ENCODE data around the gene RGMA. TPM values are rescaled to one million over a fixed set of nuclear protein-coding genes. Genes with fewer than 3 reads are reported as not detected.

The RGMA gene
- total and polyA plus RNA-seq, 10 of the 15 experiments (the other 5 are each of a cell fraction or from before 2014, with no cell fraction given), result not detected

DNA sequence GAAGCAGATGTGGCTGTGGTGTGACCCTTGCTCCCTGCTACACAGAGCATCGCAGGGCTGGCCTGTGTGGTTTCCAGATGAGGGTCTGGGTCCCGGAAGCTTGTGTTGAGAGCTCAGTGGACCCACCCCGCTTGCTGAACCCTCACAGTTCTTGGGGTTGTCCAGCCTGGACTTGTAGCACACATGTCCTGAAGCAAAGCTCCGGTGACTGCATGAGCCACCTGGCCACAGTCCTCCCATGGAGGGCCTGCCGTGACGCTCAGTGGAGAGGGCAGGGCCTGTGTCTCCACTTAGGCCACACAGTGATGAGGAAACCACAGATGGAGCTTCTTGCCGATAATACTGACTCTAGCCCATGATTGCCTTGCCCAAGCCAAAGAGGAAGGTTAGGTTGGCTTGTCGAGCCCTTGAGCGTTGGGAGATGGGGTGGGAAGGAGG is 62.6 kb downstream of the RGMA start:
- Histone ChIP-seq H3K9me3 (replicated peaks; ENCODE audit: control insufficient read depth, insufficient read depth, low read length) (no peaks in the 10 kb centered on the region), H3K79me2 (ENCODE audit: control insufficient read depth, insufficient read depth, low read length) (no peaks in the 10 kb centered on the region), H3K27me3 (replicated peaks in 1 of 2; ENCODE audit: control insufficient read depth in 2 of 2, insufficient read depth in 2 of 2, low read length in 1 of 2) (no peaks in the 10 kb centered on the region), H3K36me3 (ENCODE audit: control insufficient read depth in 2 of 2, insufficient read depth in 2 of 2, low read length in 1 of 2) (peaks cover 24 to 25% of the 10 kb centered on the region in 2 experiments), H3K4me2 (ENCODE audit: control insufficient read depth, insufficient read depth) (no peak overlapping the region), H2AFZ (ENCODE audit: control insufficient read depth, low read depth, low read length) (no peak overlapping the region), H3K9ac (ENCODE audit: control insufficient read depth, insufficient read depth, low read length) (no peak overlapping the region), H3K4me1 (ENCODE audit: control insufficient read depth, insufficient read depth, low read length) (peaks cover 5% of the 10 kb centered on the region; the same call in 1 of the 2 replicates), H3K4me3 (no peak overlapping the region), H4K20me1 (ENCODE audit: control insufficient read depth, insufficient read depth) (peaks cover 4% of the 10 kb centered on the region), H3K27ac (ENCODE audit: control insufficient read depth, insufficient read depth) (no peak overlapping the region)
- SMC1A ChIA-PET (ENCODE audit: uncharacterized antibody, unreplicated experiment), result interaction anchor here (1.0 kb wide), 1 partner anchor 12 kb away, joined by 3 read pairs; no protein-coding TSS in a partner anchor
- in situ Hi-C loops (cut with MboI) (loop anchor here (5.0 to 25.0 kb wide), 2 partner anchors 224 to 1286 kb away; no protein-coding TSS in a partner anchor), intact Hi-C loops (cut with micrococcal nuclease; ENCODE audit: unreplicated experiment) (no loop called here)
- POLR2A ChIA-PET, result interaction anchor here (0.6 to 1.0 kb wide), 2 partner anchors 9 to 222 kb away, joined by 3 to 5 read pairs; no protein-coding TSS in a partner anchor
- RAD21 ChIA-PET (ENCODE audit: unreplicated experiment), result interaction anchor here (1.6 kb wide), 1 partner anchor 230 kb away, joined by 5 read pairs; no protein-coding TSS in a partner anchor
- peak; percentile 78 for TF ChIP-seq POLR2A (IDR thresholded peaks at IDR 0.05; ENCODE audit: low read depth, low read length)
- TF ChIP-seq HDAC6 (IDR thresholded peaks at IDR 0.05; ENCODE audit: unreplicated experiment), result no peak
- no peak for TF ChIP-seq RELA (IDR thresholded peaks at IDR 0.05; ENCODE audit: borderline replicate concordance, partially characterized antibody)
- 0 out of 2 replicates have a peak, but pooled peaks have one; percentile 37 for TF ChIP-seq POLR2AphosphoS5 (IDR thresholded peaks at IDR 0.05; ENCODE audit: low read length)
- no peak for TF ChIP-seq NBN (IDR thresholded peaks at IDR 0.05)
- CTCF ChIA-PET, result interaction anchor here (1.1 to 1.4 kb wide), 2 partner anchors 62 to 1094 kb away, joined by 3 read pairs; no protein-coding TSS in a partner anchor
- ATAC-seq (no peak), DNase-seq (ENCODE audit: low read depth, low spot score) (no peak), FAIRE-seq (no peak)
- 95% methylated on average over 9 of the region's 9 CpGs for WGBS (ENCODE audit: insufficient coverage, insufficient replicate concordance, low lambda C conversion rate, missing lambda C conversion rate)
- no TSS peak for BruUV-seq (replicated peaks)

DNA sequence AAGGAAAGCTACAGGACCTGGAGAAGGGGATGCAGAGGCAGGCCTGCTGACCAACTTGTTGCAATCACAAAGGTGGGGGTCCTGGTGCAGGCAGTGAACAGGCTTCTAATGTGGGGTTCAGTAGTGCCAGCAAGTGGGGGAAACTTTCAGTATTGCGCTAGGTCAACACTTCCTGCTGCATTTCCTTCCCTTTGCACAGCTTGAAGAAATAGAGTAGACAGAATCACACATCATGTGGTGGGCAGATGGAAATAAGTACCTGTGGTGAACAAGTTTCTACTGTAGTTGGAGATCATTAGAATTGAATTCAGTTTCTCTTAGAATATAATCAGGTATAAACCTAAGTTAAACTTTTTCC is 63.4 kb downstream of the RGMA start:
- TF ChIP-seq, protein P1, sequence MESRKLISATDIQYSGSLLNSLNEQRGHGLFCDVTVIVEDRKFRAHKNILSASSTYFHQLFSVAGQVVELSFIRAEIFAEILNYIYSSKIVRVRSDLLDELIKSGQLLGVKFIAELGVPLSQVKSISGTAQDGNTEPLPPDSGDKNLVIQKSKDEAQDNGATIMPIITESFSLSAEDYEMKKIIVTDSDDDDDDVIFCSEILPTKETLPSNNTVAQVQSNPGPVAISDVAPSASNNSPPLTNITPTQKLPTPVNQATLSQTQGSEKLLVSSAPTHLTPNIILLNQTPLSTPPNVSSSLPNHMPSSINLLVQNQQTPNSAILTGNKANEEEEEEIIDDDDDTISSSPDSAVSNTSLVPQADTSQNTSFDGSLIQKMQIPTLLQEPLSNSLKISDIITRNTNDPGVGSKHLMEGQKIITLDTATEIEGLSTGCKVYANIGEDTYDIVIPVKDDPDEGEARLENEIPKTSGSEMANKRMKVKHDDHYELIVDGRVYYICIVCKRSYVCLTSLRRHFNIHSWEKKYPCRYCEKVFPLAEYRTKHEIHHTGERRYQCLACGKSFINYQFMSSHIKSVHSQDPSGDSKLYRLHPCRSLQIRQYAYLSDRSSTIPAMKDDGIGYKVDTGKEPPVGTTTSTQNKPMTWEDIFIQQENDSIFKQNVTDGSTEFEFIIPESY (IDR thresholded peaks at IDR 0.05), result no peak
- TF ChIP-seq CHD4 (IDR thresholded peaks at IDR 0.05), result no peak
- no peaks in the 10 kb centered on the region for H3K79me2 ChIP-seq (ENCODE audit: control insufficient read depth, insufficient read depth, low read length)
- TSS peak; percentile 50 for BruUV-seq (replicated peaks)
- ATAC-seq, result no peak
- peaks cover 4% of the 10 kb centered on the region for H4K20me1 ChIP-seq (ENCODE audit: control insufficient read depth, insufficient read depth)
- ChIA-PET CTCF (interaction anchor here (1.1 kb wide), 1 partner anchor 61 kb away, joined by 3 read pairs; no protein-coding TSS in a partner anchor), SMC1A (ENCODE audit: uncharacterized antibody, unreplicated experiment) (interaction anchor here (1.0 kb wide), 1 partner anchor 11 kb away, joined by 3 read pairs; no protein-coding TSS in a partner anchor), POLR2A (interaction anchor here (1.0 kb wide), 1 partner anchor 221 kb away, joined by 5 read pairs; no protein-coding TSS in a partner anchor), RAD21 (ENCODE audit: unreplicated experiment) (interaction anchor here (1.6 kb wide), 1 partner anchor 229 kb away, joined by 5 read pairs; no protein-coding TSS in a partner anchor)
- H2AFZ ChIP-seq (ENCODE audit: control insufficient read depth, low read depth, low read length), result no peak overlapping the region
- no peak overlapping the region for H3K4me2 ChIP-seq (ENCODE audit: control insufficient read depth, insufficient read depth)
- no peak for DNase-seq (ENCODE audit: low read depth, low spot score)
- no peaks in the 10 kb centered on the region for H3K27me3 ChIP-seq (replicated peaks in 1 of 2; ENCODE audit: control insufficient read depth in 2 of 2, insufficient read depth in 2 of 2, low read length in 1 of 2)
- H3K27ac ChIP-seq (ENCODE audit: control insufficient read depth, insufficient read depth), result no peak overlapping the region
- FAIRE-seq, result peak; percentile 54
- H3K9ac ChIP-seq (ENCODE audit: control insufficient read depth, insufficient read depth, low read length), result no peak overlapping the region
- 7% methylated on average over 1 of the region's 1 CpG for WGBS (ENCODE audit: insufficient coverage, insufficient replicate concordance, low lambda C conversion rate, missing lambda C conversion rate)
- H3K4me3 ChIP-seq, result no peak overlapping the region
- H3K4me1 ChIP-seq (ENCODE audit: control insufficient read depth, insufficient read depth, low read length), result peaks cover 11% of the 10 kb centered on the region
- in situ Hi-C loops (cut with MboI) (loop anchor here (5.0 to 25.0 kb wide), 2 partner anchors 223 to 1287 kb away; no protein-coding TSS in a partner anchor), intact Hi-C loops (cut with micrococcal nuclease; ENCODE audit: unreplicated experiment) (no loop called here)
- peaks cover 25 to 28% of the 10 kb centered on the region in 2 experiments for H3K36me3 ChIP-seq (ENCODE audit: control insufficient read depth in 2 of 2, insufficient read depth in 2 of 2, low read length in 1 of 2)
- no peaks in the 10 kb centered on the region for H3K9me3 ChIP-seq (replicated peaks; ENCODE audit: control insufficient read depth, insufficient read depth, low read length)

Data from GM12878 (cell line).